Measurements from ENCODE around the gene TANC1.

Gene TANC1

GRCh38 chr2:159194241-159194640 lies 225.8 kb downstream of the TANC1 start:
- H3K4me1 ChIP-seq (ENCODE audit: control insufficient read depth in 1 of 2, insufficient read depth in 2 of 2, low read length in 2 of 2) = no peaks in the 10 kb centered on the region
- H2AFZ ChIP-seq (ENCODE audit: insufficient read depth, low read length, poor library complexity) = no peak overlapping the region
- no peak overlapping the region for H3K4ac ChIP-seq (ENCODE audit: low read depth, low read length)
- H2BK5ac ChIP-seq (ENCODE audit: low read depth, low read length, poor library complexity) = no peak overlapping the region
- no peak overlapping the region for H4K12ac ChIP-seq (ENCODE audit: low read depth, low read length)
- no peak overlapping the region for H3K14ac ChIP-seq (ENCODE audit: low read length)
- H2AK5ac ChIP-seq (ENCODE audit: low read length) = no peak overlapping the region
- H3K4me2 ChIP-seq (ENCODE audit: low read length) = no peak overlapping the region
- H2BK120ac ChIP-seq (ENCODE audit: insufficient read depth, low read length, poor library complexity) = no peak overlapping the region
- no peak overlapping the region for H4K91ac ChIP-seq (ENCODE audit: low read depth, low read length)
- peaks cover 25 to 37% of the 10 kb centered on the region in 2 experiments for H3K36me3 ChIP-seq (ENCODE audit: control insufficient read depth in 1 of 2, insufficient read depth in 2 of 2, low read length in 2 of 2)
- no CpG with 5 or more reads among the region's 10 CpGs for WGBS (ENCODE audit: extremely low coverage, insufficient coverage, insufficient read length)
- no peaks in the 10 kb centered on the region for H3K79me2 ChIP-seq (ENCODE audit: control insufficient read depth, insufficient read depth, low read length, poor library complexity)
- H3K27ac ChIP-seq (ENCODE audit: low read depth, low read length) = no peak overlapping the region
- DNase-seq = no peak
- H4K8ac ChIP-seq (ENCODE audit: low read depth, low read length) = no peak overlapping the region
- no peaks in the 10 kb centered on the region for H3K79me1 ChIP-seq (ENCODE audit: low read length)
- no peak overlapping the region for H3K4me3 ChIP-seq (ENCODE audit: low read depth, low read length)
- no peaks in the 10 kb centered on the region for H3K27me3 ChIP-seq (ENCODE audit: insufficient read depth, low read length)
- no peak overlapping the region for H3K18ac ChIP-seq (ENCODE audit: low read length)
- H3K9ac ChIP-seq (ENCODE audit: low read length) = no peak overlapping the region
- no peak overlapping the region for H2BK12ac ChIP-seq (ENCODE audit: low read length)
- no peak overlapping the region for H3K23ac ChIP-seq (ENCODE audit: low read length)
- no peaks in the 10 kb centered on the region for H3K9me3 ChIP-seq (ENCODE audit: insufficient read depth, low read depth, low read length)

- Histone ChIP-seq H3K23ac (ENCODE audit: low read length) (no peak overlapping the region), H2BK5ac (ENCODE audit: low read depth, low read length, poor library complexity) (no peak overlapping the region), H3K79me1 (ENCODE audit: low read length) (no peaks in the 10 kb centered on the region), H3K4me2 (ENCODE audit: low read length) (no peak overlapping the region), H4K91ac (ENCODE audit: low read depth, low read length) (no peak overlapping the region), H3K14ac (ENCODE audit: low read length) (no peak overlapping the region), H3K4me1 (ENCODE audit: control insufficient read depth in 1 of 2, insufficient read depth in 2 of 2, low read length in 2 of 2) (peaks cover 1 to 3% of the 10 kb centered on the region in 2 experiments), H4K12ac (ENCODE audit: low read depth, low read length) (no peak overlapping the region), H3K36me3 (ENCODE audit: control insufficient read depth in 1 of 2, insufficient read depth in 2 of 2, low read length in 2 of 2) (peaks cover 23 to 41% of the 10 kb centered on the region in 2 experiments), H3K4me3 (ENCODE audit: low read depth, low read length) (no peak overlapping the region), H2BK120ac (ENCODE audit: insufficient read depth, low read length, poor library complexity) (no peak overlapping the region), H2AK5ac (ENCODE audit: low read length) (no peak overlapping the region), H3K9ac (ENCODE audit: low read length) (no peak overlapping the region), H3K18ac (ENCODE audit: low read length) (no peak overlapping the region), H2BK12ac (ENCODE audit: low read length) (no peak overlapping the region), H2AFZ (ENCODE audit: insufficient read depth, low read length, poor library complexity) (no peak overlapping the region), H3K9me3 (ENCODE audit: insufficient read depth, low read depth, low read length) (no peaks in the 10 kb centered on the region), H3K79me2 (ENCODE audit: control insufficient read depth, insufficient read depth, low read length, poor library complexity) (no peaks in the 10 kb centered on the region), H3K4ac (ENCODE audit: low read depth, low read length) (no peak overlapping the region), H3K27ac (ENCODE audit: low read depth, low read length) (no peak overlapping the region), H3K27me3 (ENCODE audit: insufficient read depth, low read length) (no peaks in the 10 kb centered on the region), H4K8ac (ENCODE audit: low read depth, low read length) (no peak overlapping the region)
- no peak for DNase-seq
- no CpG with 5 or more reads among the region's 6 CpGs for WGBS (ENCODE audit: extremely low coverage, insufficient coverage, insufficient read length)
These were observed 227.3 kb downstream of the TANC1 start for GRCh38 chr2:159195697-159196096.

- no peaks in the 10 kb centered on the region for H3K79me1 ChIP-seq (ENCODE audit: low read length)
- WGBS (ENCODE audit: extremely low coverage, insufficient coverage, insufficient read length) = no CpG with 5 or more reads among the region's 14 CpGs
- H3K4ac ChIP-seq (ENCODE audit: low read depth, low read length) = no peak overlapping the region
- H3K27me3 ChIP-seq (ENCODE audit: insufficient read depth, low read length) = no peaks in the 10 kb centered on the region
- no peak overlapping the region for H3K4me3 ChIP-seq (ENCODE audit: low read depth, low read length)
- no peak for DNase-seq
- no peak overlapping the region for H4K12ac ChIP-seq (ENCODE audit: low read depth, low read length)
- peaks cover 22 to 43% of the 10 kb centered on the region in 2 experiments for H3K36me3 ChIP-seq (ENCODE audit: control insufficient read depth in 1 of 2, insufficient read depth in 2 of 2, low read length in 2 of 2)
- no peak overlapping the region for H3K18ac ChIP-seq (ENCODE audit: low read length)
- H3K4me2 ChIP-seq (ENCODE audit: low read length) = no peak overlapping the region
- H2AK5ac ChIP-seq (ENCODE audit: low read length) = no peak overlapping the region
- no peak overlapping the region for H3K9ac ChIP-seq (ENCODE audit: low read length)
- H2AFZ ChIP-seq (ENCODE audit: insufficient read depth, low read length, poor library complexity) = no peak overlapping the region
- no peak overlapping the region for H2BK5ac ChIP-seq (ENCODE audit: low read depth, low read length, poor library complexity)
- H3K9me3 ChIP-seq (ENCODE audit: insufficient read depth, low read depth, low read length) = no peaks in the 10 kb centered on the region
- no peak overlapping the region for H3K23ac ChIP-seq (ENCODE audit: low read length)
- H3K27ac ChIP-seq (ENCODE audit: low read depth, low read length) = no peak overlapping the region
- H4K91ac ChIP-seq (ENCODE audit: low read depth, low read length) = no peak overlapping the region
- no peak overlapping the region for H3K14ac ChIP-seq (ENCODE audit: low read length)
- H3K4me1 ChIP-seq (ENCODE audit: control insufficient read depth in 1 of 2, insufficient read depth in 2 of 2, low read length in 2 of 2) = peaks cover 4 to 7% of the 10 kb centered on the region in 2 experiments
- H2BK12ac ChIP-seq (ENCODE audit: low read length) = no peak overlapping the region
- H3K79me2 ChIP-seq (ENCODE audit: control insufficient read depth, insufficient read depth, low read length, poor library complexity) = no peaks in the 10 kb centered on the region
- no peak overlapping the region for H2BK120ac ChIP-seq (ENCODE audit: insufficient read depth, low read length, poor library complexity)
- H4K8ac ChIP-seq (ENCODE audit: low read depth, low read length) = no peak overlapping the region
These were observed 228.0 kb downstream of the TANC1 start for GRCh38 chr2:159196393-159196925.

GRCh38 chr2:159199236-159199635 lies 230.8 kb downstream of the TANC1 start:
- no peak overlapping the region for H3K4me2 ChIP-seq (ENCODE audit: low read length)

More at GRCh38 chr2:159199236-159199635, 230.8 kb downstream of the TANC1 start:
- no peaks in the 10 kb centered on the region for H3K27me3 ChIP-seq (ENCODE audit: insufficient read depth, low read length)
- no peak overlapping the region for H2BK12ac ChIP-seq (ENCODE audit: low read length)
- H3K79me1 ChIP-seq (ENCODE audit: low read length) = peaks cover 2% of the 10 kb centered on the region
- no peak overlapping the region for H2BK120ac ChIP-seq (ENCODE audit: insufficient read depth, low read length, poor library complexity)
- no peak overlapping the region for H3K27ac ChIP-seq (ENCODE audit: low read depth, low read length)
- WGBS (ENCODE audit: extremely low coverage, insufficient coverage, insufficient read length) = no CpG with 5 or more reads among the region's 9 CpGs
- no peak for DNase-seq
- no peaks in the 10 kb centered on the region for H3K9me3 ChIP-seq (ENCODE audit: insufficient read depth, low read depth, low read length)
- no peak overlapping the region for H4K91ac ChIP-seq (ENCODE audit: low read depth, low read length)
- no peak overlapping the region for H2AFZ ChIP-seq (ENCODE audit: insufficient read depth, low read length, poor library complexity)
- no peak overlapping the region for H2AK5ac ChIP-seq (ENCODE audit: low read length)
- H3K9ac ChIP-seq (ENCODE audit: low read length) = no peak overlapping the region
- no peak overlapping the region for H3K18ac ChIP-seq (ENCODE audit: low read length)
- no peak overlapping the region for H3K14ac ChIP-seq (ENCODE audit: low read length)
- H3K4me1 ChIP-seq (ENCODE audit: control insufficient read depth in 1 of 2, insufficient read depth in 2 of 2, low read length in 2 of 2) = peaks cover 16 to 19% of the 10 kb centered on the region in 2 experiments
- H4K12ac ChIP-seq (ENCODE audit: low read depth, low read length) = no peak overlapping the region
- H4K8ac ChIP-seq (ENCODE audit: low read depth, low read length) = no peak overlapping the region
- no peak overlapping the region for H2BK5ac ChIP-seq (ENCODE audit: low read depth, low read length, poor library complexity)
- no peak overlapping the region for H3K4me3 ChIP-seq (ENCODE audit: low read depth, low read length)
- H3K23ac ChIP-seq (ENCODE audit: low read length) = no peak overlapping the region
- no peak overlapping the region for H3K4ac ChIP-seq (ENCODE audit: low read depth, low read length)
- H3K36me3 ChIP-seq (ENCODE audit: control insufficient read depth in 1 of 2, insufficient read depth in 2 of 2, low read length in 2 of 2) = peaks cover 22 to 44% of the 10 kb centered on the region in 2 experiments
- no peaks in the 10 kb centered on the region for H3K79me2 ChIP-seq (ENCODE audit: control insufficient read depth, insufficient read depth, low read length, poor library complexity)

Measured in trophoblast cell (in vitro differentiated cells and primary cell).